Lower leg skin (tissue), 3 donors: ENCODE results near the gene PLCG2.

ENCODE experiments used
- POLR2A ChIP-seq, 2 donors: fragments of 450-650 bp; IDR thresholded peaks; one replicate each; pipeline ENCODE4 v1.6.1; 2016 to 2017; ENCODE audit warnings: antibody characterized with exemption in 2 of 2, mild to moderate bottlenecking in 1 of 2, moderate library complexity in 1 of 2
- TF ChIP-seq, protein P1 (sequence below), 3 donors: fragments of 450-650 bp; IDR thresholded peaks; one replicate each; pipeline ENCODE4 v1.5.1; 2016; ENCODE audit warnings: antibody characterized with exemption in 3 of 3, mild to moderate bottlenecking in 3 of 3, moderate library complexity in 2 of 3

DNA sequence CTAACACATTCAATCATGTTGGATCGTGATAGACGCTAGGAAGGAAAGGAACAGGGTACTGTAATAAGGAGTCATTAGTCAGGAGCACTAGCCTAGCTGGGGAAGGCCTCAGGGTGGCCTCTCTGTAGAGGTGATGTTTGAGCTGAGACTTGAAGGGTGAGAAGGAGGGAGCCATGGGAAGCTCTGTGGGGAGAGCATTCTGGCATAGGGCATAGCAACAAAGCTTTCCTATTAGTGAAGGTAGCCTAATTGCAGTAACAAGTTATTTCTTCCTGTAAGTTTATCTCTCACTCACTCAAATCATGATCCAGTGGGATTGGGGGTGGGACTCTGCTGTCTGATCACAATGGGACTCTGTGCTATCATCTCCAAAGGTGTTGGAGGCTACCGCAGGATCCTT lies 16.1 kb downstream of the PLCG2 start:
- TF ChIP-seq, protein P1, sequence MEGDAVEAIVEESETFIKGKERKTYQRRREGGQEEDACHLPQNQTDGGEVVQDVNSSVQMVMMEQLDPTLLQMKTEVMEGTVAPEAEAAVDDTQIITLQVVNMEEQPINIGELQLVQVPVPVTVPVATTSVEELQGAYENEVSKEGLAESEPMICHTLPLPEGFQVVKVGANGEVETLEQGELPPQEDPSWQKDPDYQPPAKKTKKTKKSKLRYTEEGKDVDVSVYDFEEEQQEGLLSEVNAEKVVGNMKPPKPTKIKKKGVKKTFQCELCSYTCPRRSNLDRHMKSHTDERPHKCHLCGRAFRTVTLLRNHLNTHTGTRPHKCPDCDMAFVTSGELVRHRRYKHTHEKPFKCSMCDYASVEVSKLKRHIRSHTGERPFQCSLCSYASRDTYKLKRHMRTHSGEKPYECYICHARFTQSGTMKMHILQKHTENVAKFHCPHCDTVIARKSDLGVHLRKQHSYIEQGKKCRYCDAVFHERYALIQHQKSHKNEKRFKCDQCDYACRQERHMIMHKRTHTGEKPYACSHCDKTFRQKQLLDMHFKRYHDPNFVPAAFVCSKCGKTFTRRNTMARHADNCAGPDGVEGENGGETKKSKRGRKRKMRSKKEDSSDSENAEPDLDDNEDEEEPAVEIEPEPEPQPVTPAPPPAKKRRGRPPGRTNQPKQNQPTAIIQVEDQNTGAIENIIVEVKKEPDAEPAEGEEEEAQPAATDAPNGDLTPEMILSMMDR (IDR thresholded peaks at IDR 0.05), result no peak
- TF ChIP-seq POLR2A (IDR thresholded peaks at IDR 0.05), result no peak
